ENCODE data around the gene SLC35B1. TPM values are rescaled to one million over a fixed set of nuclear protein-coding genes. Genes with fewer than 3 reads are reported as not detected.

Gene SLC35B1
- polyA plus RNA-seq, 1 of the 3 experiments (the other 2 are of a cell fraction), result 89.8 TPM

DNA sequence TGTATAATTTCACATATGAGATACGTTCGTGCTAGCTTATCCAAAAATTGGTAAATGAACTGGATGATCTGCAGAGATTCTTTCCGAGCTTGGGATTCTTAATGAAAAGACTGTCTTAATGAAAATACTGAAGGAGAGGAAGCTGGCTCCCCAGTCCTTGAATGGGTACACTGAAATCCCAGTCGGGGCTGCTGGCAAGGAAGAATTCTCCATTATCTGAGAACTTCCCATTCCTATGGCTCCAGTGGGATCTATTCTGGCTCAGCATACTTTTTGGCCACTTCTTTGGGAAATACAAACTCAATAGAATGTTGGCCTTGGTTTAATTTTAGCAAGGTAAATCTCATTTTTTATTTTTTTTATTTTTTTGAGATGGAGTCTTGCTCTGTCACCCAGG lies 23.7 kb upstream of the SLC35B1 start:
- no peaks in the 10 kb centered on the region for H3K9me2 ChIP-seq
- ChIA-PET POLR2A (no interaction called here), CTCF (interaction anchor here (0.8 to 2.5 kb wide), 5 partner anchors 9 to 267 kb away, joined by 3 to 11 read pairs (median 4); partner anchors contain the start of gene SLC35B1)
- TF ChIP-seq NRF1 (IDR thresholded peaks at IDR 0.05; ENCODE audit: low read depth, low read length) (no peak), SIN3A (IDR thresholded peaks at IDR 0.05; ENCODE audit: borderline replicate concordance, low read depth, low read length) (no peak), GATA2 (CRISPR knock-in tag; IDR thresholded peaks at IDR 0.05) (no peak), NFIC (IDR thresholded peaks at IDR 0.05; ENCODE audit: borderline replicate concordance) (no peak), TCF12 (IDR thresholded peaks at IDR 0.05) (no peak)
- no peaks in the 10 kb centered on the region for H3F3A ChIP-seq (replicated peaks; ENCODE audit: insufficient read depth)
- no peaks in the 10 kb centered on the region for H4K20me1 ChIP-seq (ENCODE audit: insufficient read depth)
- no peak for DNase-seq
- H3K9me3 ChIP-seq, result no peaks in the 10 kb centered on the region
- no peak overlapping the region for H3K4me2 ChIP-seq
- H3K4me1 ChIP-seq (ENCODE audit: control insufficient read depth in 1 of 2, insufficient read depth in 2 of 2, low read depth in 1 of 2, low read length in 1 of 2), result peaks cover 0 to 4% of the 10 kb centered on the region in 2 experiments; a peak in 1 of 4 replicates
- WGBS (ENCODE audit: low lambda C conversion rate), result 88% methylated on average over 4 of the region's 4 CpGs
- no peaks in the 10 kb centered on the region for H3K36me3 ChIP-seq (replicated peaks in 1 of 2; ENCODE audit: control insufficient read depth in 1 of 2, insufficient read depth in 2 of 2, low read length in 1 of 2)
- H3K27ac ChIP-seq (ENCODE audit: low read depth in 2 of 2, low read length in 1 of 2), result no peak overlapping the region
- H3K9ac ChIP-seq, result no peak overlapping the region
- no peak overlapping the region for H3K4me3 ChIP-seq (ENCODE audit: low read depth in 2 of 2, low read length in 1 of 2)
- no peak overlapping the region for H2AFZ ChIP-seq (ENCODE audit: low read depth)
- no peaks in the 10 kb centered on the region for H3K79me2 ChIP-seq (ENCODE audit: insufficient read depth)
- no peaks in the 10 kb centered on the region for H3K27me3 ChIP-seq (ENCODE audit: insufficient read depth)

DNA sequence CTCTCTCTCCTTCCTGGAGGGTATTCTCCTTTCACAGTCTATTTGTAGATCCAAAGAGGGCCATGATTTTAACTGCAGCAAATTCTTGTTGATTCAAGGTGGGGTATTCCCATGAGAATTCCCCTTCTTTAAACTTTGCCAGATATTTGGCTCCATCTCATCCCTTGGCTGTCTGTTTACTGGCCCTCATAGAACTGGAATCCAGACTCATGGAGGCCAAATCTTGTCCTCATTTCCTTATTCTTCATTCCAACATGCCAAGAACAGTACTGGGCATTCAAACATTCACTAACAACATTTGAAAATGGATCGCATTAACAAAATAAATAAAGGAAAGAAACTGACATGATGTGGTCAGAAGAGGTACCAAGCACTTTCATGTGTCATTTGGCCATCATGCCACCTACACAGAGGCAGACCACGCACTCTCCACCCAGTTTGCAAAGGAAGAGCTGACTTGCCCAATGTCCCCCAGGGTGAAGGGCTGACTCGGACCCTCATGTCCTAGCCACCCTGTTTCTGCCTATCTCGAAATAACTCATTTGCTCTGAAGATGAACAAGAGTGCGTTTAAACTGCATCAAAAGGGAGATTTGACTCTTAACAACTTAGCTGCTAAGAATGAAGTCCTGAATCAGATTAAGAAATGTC lies 23.1 kb upstream of the SLC35B1 start:
- ChIA-PET POLR2A (no interaction called here), CTCF (interaction anchor here (0.8 to 2.5 kb wide), 4 partner anchors 9 to 48 kb away, joined by 3 to 11 read pairs (median 4); partner anchors contain the start of gene SLC35B1)
- WGBS (ENCODE audit: low lambda C conversion rate), result 82% methylated on average over 5 of the region's 5 CpGs

DNA sequence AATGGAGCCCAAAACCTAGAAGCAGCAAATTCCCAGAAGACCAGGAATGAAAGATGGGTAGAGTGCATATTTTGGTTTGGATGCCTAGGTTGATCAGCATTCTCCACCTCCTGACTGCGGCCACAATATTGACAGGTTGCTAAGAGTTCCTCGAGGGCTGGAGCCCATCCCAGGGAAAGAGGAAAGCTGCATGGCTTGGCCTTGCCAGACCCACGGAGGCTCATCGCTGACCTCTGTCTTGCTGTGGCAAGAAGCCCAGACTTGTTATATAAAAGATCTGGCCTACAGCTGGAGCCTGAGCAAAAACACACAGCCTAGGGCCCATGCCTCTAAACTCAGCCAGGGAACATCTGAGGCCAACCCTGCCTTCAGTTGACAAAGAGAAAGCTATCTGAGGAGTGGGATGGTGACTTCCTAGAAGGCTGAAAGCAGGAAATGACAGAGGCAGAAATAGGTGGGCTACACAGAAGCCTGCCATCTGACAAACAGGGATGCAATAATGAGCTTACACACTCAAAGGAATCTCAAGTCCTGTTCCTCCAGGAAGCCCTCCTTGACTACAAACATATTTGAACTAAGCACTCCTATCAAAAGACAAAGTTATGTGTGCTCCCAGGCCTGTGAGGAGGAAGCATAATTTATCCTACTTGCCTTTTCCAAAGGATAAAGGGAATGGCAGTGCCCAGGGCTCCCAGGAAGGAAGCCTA lies 22.5 kb upstream of the SLC35B1 start:
- ChIA-PET POLR2A (no interaction called here), CTCF (interaction anchor here (0.7 to 2.5 kb wide), 4 partner anchors 22 to 161 kb away, joined by 3 to 11 read pairs (median 4); partner anchors contain the start of gene SLC35B1)
- H3K27ac ChIP-seq (ENCODE audit: low read depth in 2 of 2, low read length in 1 of 2), result no peak overlapping the region
- no peak overlapping the region for H3K9ac ChIP-seq
- no peaks in the 10 kb centered on the region for H3K27me3 ChIP-seq (ENCODE audit: insufficient read depth)
- no peaks in the 10 kb centered on the region for H3K9me3 ChIP-seq
- no peak overlapping the region for H3K4me2 ChIP-seq
- H2AFZ ChIP-seq (ENCODE audit: low read depth), result no peak overlapping the region
- 52% methylated on average over 4 of the region's 4 CpGs for WGBS (ENCODE audit: low lambda C conversion rate)
- H4K20me1 ChIP-seq (ENCODE audit: insufficient read depth), result no peaks in the 10 kb centered on the region
- no peaks in the 10 kb centered on the region for H3K9me2 ChIP-seq
- no peaks in the 10 kb centered on the region for H3K36me3 ChIP-seq (replicated peaks in 1 of 2; ENCODE audit: control insufficient read depth in 1 of 2, insufficient read depth in 2 of 2, low read length in 1 of 2)
- H3K4me3 ChIP-seq (ENCODE audit: low read depth in 2 of 2, low read length in 1 of 2), result no peak overlapping the region
- no peaks in the 10 kb centered on the region for H3F3A ChIP-seq (replicated peaks; ENCODE audit: insufficient read depth)
- DNase-seq, result no peak
- TF ChIP-seq JUND (IDR thresholded peaks at IDR 0.05), result no peak
- no peak for TF ChIP-seq RXRA (IDR thresholded peaks at IDR 0.05; ENCODE audit: borderline replicate concordance, low read depth)
- 0 out of 2 replicates have a peak, but pooled peaks have one; percentile 23 for TF ChIP-seq TCF12 (IDR thresholded peaks at IDR 0.05)
- TF ChIP-seq RFX5 (IDR thresholded peaks at IDR 0.05; ENCODE audit: low read length), result no peak
- H3K4me1 ChIP-seq (ENCODE audit: control insufficient read depth in 1 of 2, insufficient read depth in 2 of 2, low read depth in 1 of 2, low read length in 1 of 2), result peaks cover 0 to 4% of the 10 kb centered on the region in 2 experiments; a peak in 1 of 4 replicates
- no peaks in the 10 kb centered on the region for H3K79me2 ChIP-seq (ENCODE audit: insufficient read depth)

More for the DNA sequence above, 23.1 kb upstream of the SLC35B1 start:
- Histone ChIP-seq H3F3A (replicated peaks; ENCODE audit: insufficient read depth) (no peaks in the 10 kb centered on the region), H3K9me2 (no peaks in the 10 kb centered on the region), H3K4me3 (ENCODE audit: low read depth in 2 of 2, low read length in 1 of 2) (no peak overlapping the region), H3K4me1 (ENCODE audit: control insufficient read depth in 1 of 2, insufficient read depth in 2 of 2, low read depth in 1 of 2, low read length in 1 of 2) (peaks cover 0 to 4% of the 10 kb centered on the region in 2 experiments; a peak in 1 of 4 replicates), H3K79me2 (ENCODE audit: insufficient read depth) (no peaks in the 10 kb centered on the region), H3K9me3 (no peaks in the 10 kb centered on the region), H3K27me3 (ENCODE audit: insufficient read depth) (no peaks in the 10 kb centered on the region), H3K27ac (ENCODE audit: low read depth in 2 of 2, low read length in 1 of 2) (no peak overlapping the region), H2AFZ (ENCODE audit: low read depth) (no peak overlapping the region), H4K20me1 (ENCODE audit: insufficient read depth) (no peaks in the 10 kb centered on the region), H3K36me3 (replicated peaks in 1 of 2; ENCODE audit: control insufficient read depth in 1 of 2, insufficient read depth in 2 of 2, low read length in 1 of 2) (no peaks in the 10 kb centered on the region), H3K4me2 (no peak overlapping the region), H3K9ac (no peak overlapping the region)
- TF ChIP-seq FOXJ3 (CRISPR knock-in tag; IDR thresholded peaks at IDR 0.05) (no peak), FOSL2 (IDR thresholded peaks at IDR 0.05; ENCODE audit: borderline replicate concordance, low read depth) (no peak), GATA2 (CRISPR knock-in tag; IDR thresholded peaks at IDR 0.05) (no peak), RCOR1 (IDR thresholded peaks at IDR 0.05; ENCODE audit: low read length) (no peak), RXRA (IDR thresholded peaks at IDR 0.05; ENCODE audit: borderline replicate concordance, low read depth) (no peak)
- DNase-seq, result no peak
